A549 (cell line): ENCODE results near the gene CENPK. TPM values are rescaled to one million over a fixed set of nuclear protein-coding genes. Genes with fewer than 3 reads are reported as not detected.

Source experiments
- ATAC-seq, 2 experiments: fragments of 200-7000 bp in 1 of 2; fragments of >200 bp in 1 of 2; cut with Nextera tagmentation in 1 of 2; cut with Tn5 transposase in 1 of 2; 3 replicates each; pipeline versions ENCODE4 v1.8.0 to v1.9.1; 2018 to 2020; ENCODE audit warnings: mild to moderate bottlenecking in 1 of 2, moderate library complexity in 1 of 2
- CTCF ChIA-PET: fragments of 300-600 bp; sonication (Branson Sonifier 250); formaldehyde crosslinking; extraction: SDS; loops from one replicate; lab custom pipeline; 2021; ENCODE audit warnings: antibody characterized with exemption, inconsistent platforms; lab: Yijun Ruan, JAX
- POLR2A ChIA-PET: fragments of 350-600 bp; formaldehyde crosslinking; extraction: SDS; loops from one replicate; lab custom pipeline; 2021; ENCODE audit warnings: antibody characterized with exemption, inconsistent platforms; lab: Yijun Ruan, JAX
- DNase-seq, 2 experiments: peaks; one replicate each; pipeline versions ENCODE4 v3.0.0 to v3.0.0-alpha.2; 2011 to 2016; ENCODE audit warnings: low read depth in 1 of 2, low spot score in 1 of 2
- FAIRE-seq: peaks from 2 replicates; lab custom pipeline; 2011; peaks lifted over from hg19 to GRCh38; lab: Jason Lieb, UNC
- H3K27ac ChIP-seq, 2 experiments: fragments of >200 bp; sonication (Bioruptor Twin); formaldehyde crosslinking; 3 replicates each; pipeline ENCODE4 v1.5.1; 2016 to 2017
- H3K4me1 ChIP-seq: fragments of >200 bp; sonication (Bioruptor Twin); formaldehyde crosslinking; 3 replicates; pipeline ENCODE4 v1.6.1; 2016
- H3K4me2 ChIP-seq: fragments of >200 bp; sonication (Bioruptor Twin); formaldehyde crosslinking; 3 replicates; pipeline ENCODE4 v1.6.1; 2016
- H3K4me3 ChIP-seq: fragments of >200 bp; sonication (Bioruptor Twin); formaldehyde crosslinking; 3 replicates; pipeline ENCODE4 v1.5.1; 2016
- H3K9me3 ChIP-seq: fragments of >200 bp; sonication (Bioruptor Twin); formaldehyde crosslinking; 3 replicates; pipeline ENCODE4 v1.6.1; 2016
- BHLHE40 ChIP-seq: IDR thresholded peaks from 2 replicates; pipeline ENCODE4 v1.6.1; 2012; ENCODE audit warnings: low read depth, low read length, inconsistent platforms
- CTCF ChIP-seq: fragments of >200 bp; sonication (Bioruptor Twin); formaldehyde crosslinking; IDR thresholded peaks from 3 replicates; pipeline ENCODE4 v1.5.1; 2016
- EP300 ChIP-seq, 2 experiments: fragments of >200 bp; sonication (Bioruptor Twin); formaldehyde crosslinking; IDR thresholded peaks; 2 replicates in 1 of 2; 3 replicates in 1 of 2; pipeline ENCODE4 v1.6.1; 2016 to 2017
- HDAC2 ChIP-seq: fragments of 200-600 bp; sonication (generic); IDR thresholded peaks from 2 replicates; pipeline ENCODE4 v1.6.1; 2016
- HMGXB4 ChIP-seq: fragments of 250-450 bp; sonication (Bioruptor Pico); IDR thresholded peaks from 2 replicates; pipeline ENCODE4 v1.5.0; 2021; ENCODE audit warnings: mild to moderate bottlenecking, moderate library complexity, borderline replicate concordance
- HOXA7 ChIP-seq: fragments of 250-450 bp; sonication (Bioruptor Pico); IDR thresholded peaks from 2 replicates; pipeline ENCODE4 v1.5.0; 2020; ENCODE audit warnings: mild to moderate bottlenecking, moderate library complexity
- HOXB5 ChIP-seq: fragments of 250-450 bp; sonication (Bioruptor Pico); IDR thresholded peaks from 2 replicates; pipeline ENCODE4 v1.5.0; 2020; ENCODE audit warnings: mild to moderate bottlenecking, moderate library complexity
- JUN ChIP-seq, 2 experiments: fragments of >200 bp; sonication (Bioruptor Twin); formaldehyde crosslinking; IDR thresholded peaks; 2 replicates in 1 of 2; 3 replicates in 1 of 2; pipeline ENCODE4 v1.6.1; 2016 to 2017
- JUNB ChIP-seq: fragments of >200 bp; sonication (Bioruptor Twin); formaldehyde crosslinking; IDR thresholded peaks from 2 replicates; pipeline ENCODE4 v1.6.1; 2016
- KDM1A ChIP-seq: fragments of 200-600 bp; sonication (generic); IDR thresholded peaks from 2 replicates; pipeline ENCODE4 v1.6.1; 2016; ENCODE audit warnings: low read depth, mild to moderate bottlenecking
- MAX ChIP-seq: IDR thresholded peaks from 2 replicates; pipeline ENCODE4 v1.6.1; 2012
- MAZ ChIP-seq: fragments of 150-350 bp; IDR thresholded peaks from 2 replicates; pipeline ENCODE4 v1.6.1; 2014; ENCODE audit warnings: antibody characterized with exemption, low read depth, low read length, borderline replicate concordance
- MYC ChIP-seq: IDR thresholded peaks from 2 replicates; pipeline ENCODE4 v1.6.1; 2012; ENCODE audit warnings: mild to moderate bottlenecking, inconsistent platforms, low read length, improper control_type of control experiment, borderline replicate concordance
- NR3C1 ChIP-seq: fragments of >200 bp; sonication (Bioruptor Twin); formaldehyde crosslinking; IDR thresholded peaks from 3 replicates; pipeline ENCODE4 v1.6.1; 2017
- PBX3 ChIP-seq: IDR thresholded peaks from 2 replicates; pipeline ENCODE4 v1.6.1; 2012
- PHF8 ChIP-seq: fragments of 200-600 bp; sonication (generic); IDR thresholded peaks from 2 replicates; pipeline ENCODE4 v1.6.1; 2016; ENCODE audit warnings: low read depth, mild to moderate bottlenecking, antibody characterized with exemption, moderate library complexity, borderline replicate concordance
- POLR2AphosphoS2 ChIP-seq: conservative IDR thresholded peaks from 2 replicates; pipeline ENCODE4 v1.6.1; 2012; ENCODE audit warnings: low read length, improper control_type of control experiment, inconsistent platforms
- RAD21 ChIP-seq, 2 experiments: fragments of >200 bp in 1 of 2; sonication (Bioruptor Twin) in 1 of 2; formaldehyde crosslinking in 1 of 2; IDR thresholded peaks in 1 of 2; conservative IDR thresholded peaks in 1 of 2; 2 replicates in 1 of 2; 3 replicates in 1 of 2; pipeline ENCODE4 v1.6.1; 2012 to 2018; ENCODE audit warnings: inconsistent platforms in 1 of 2
- RCOR1 ChIP-seq: fragments of 150-350 bp; IDR thresholded peaks from 2 replicates; pipeline ENCODE4 v1.6.1; 2014; ENCODE audit warnings: antibody characterized with exemption, low read length, low read depth
- REST ChIP-seq: fragments of 200-600 bp; sonication (generic); IDR thresholded peaks from 2 replicates; pipeline ENCODE4 v1.6.1; 2016; ENCODE audit warnings: antibody characterized with exemption, mild to moderate bottlenecking, moderate library complexity
- RFX5 ChIP-seq: fragments of 450-650 bp; IDR thresholded peaks from 2 replicates; pipeline ENCODE4 v1.7.1; 2014; ENCODE audit warnings: antibody characterized with exemption, mild to moderate bottlenecking, moderate library complexity
- SMC3 ChIP-seq: fragments of >200 bp; sonication (Bioruptor Twin); formaldehyde crosslinking; IDR thresholded peaks from 3 replicates; pipeline ENCODE4 v1.6.1; 2018; ENCODE audit warnings: inconsistent platforms
- USF2 ChIP-seq: fragments of 450-650 bp; IDR thresholded peaks from 2 replicates; pipeline ENCODE4 v1.6.1; 2014; ENCODE audit warnings: antibody characterized with exemption
- WGBS: methylation state at CpG from one replicate; pipeline ENCODE4 v1.1.6; 2017; ENCODE audit errors: missing lambda C conversion rate; 5-methylcytosine and 5-hydroxymethylcytosine counted together
- polyA plus RNA-seq, 4 experiments: library from polyadenylated mRNA; depleted of rRNA in 3 of 4; stranded (reverse); fragments of >200 nt; fragmentation: RNase III in 1 of 4; extraction: RNeasy Plus Mini Kit Qiagen cat#74134 plus additional on column Dnase treatment in 1 of 4; gene quantifications; 2 replicates in 3 of 4; 3 replicates in 1 of 4; pipeline ENCODE4 v1.2.3, GENCODE V29; 2011 to 2017

The CENPK gene
- polyA plus RNA-seq, 2 of the 4 experiments (the other 2 are of a cell fraction): 71.2 to 72.7 TPM

- Histone ChIP-seq H3K4me2 (peak within 1 kb of the TSS; percentile 100), H3K27ac (peak within 1 kb of the TSS; percentile 42 to 78; a peak in 5 of 6 replicates), H3K4me3 (peak within 1 kb of the TSS; percentile 65), H3K4me1 (peaks cover 22% of the 10 kb centered on the region; the same call in 2 of the 3 replicates), H3K9me3 (no peaks in the 10 kb centered on the region)
- ChIA-PET POLR2A (interaction anchor here (0.7 to 4.4 kb wide), 4 partner anchors 204 to 671 kb away, joined by 3 to 22 read pairs (median 4); no protein-coding TSS in a partner anchor), CTCF (interaction anchor here (0.8 to 5.1 kb wide), 6 partner anchors 380 to 846 kb away, joined by 3 to 41 read pairs (median 4); no protein-coding TSS in a partner anchor)
- FAIRE-seq (peak; percentile 23), ATAC-seq (peak; percentile 87), DNase-seq (peak; percentile 47 to 68)
- TF ChIP-seq MAX (peak; percentile 61), USF2 (peak; percentile 86), POLR2AphosphoS2 (no peak), MYC (0 out of 2 replicates have a peak, but pooled peaks have one; percentile 62), PBX3 (no peak), JUN (IDR thresholded peaks at IDR 0.05) (peak in 1 of 2 experiments; percentile 36; a peak in 1 of 5 replicates), BHLHE40 (peak; percentile 72)
- 3% methylated on average over 12 of the region's 12 CpGs for WGBS
Measured at GRCh38 chr5:65481635-65482295, 81.2 kb downstream of the CENPK start, which contains the start of gene ADAMTS6. Gene ADAMTS6 (minus strand): TSS chr5:65481920. CDS start chr5:65473673, 8,247 bp downstream.

GRCh38 chr5:65481171-65481581 lies 81.8 kb downstream of the CENPK start:
- 2% methylated on average over 7 of the region's 7 CpGs for WGBS

More at GRCh38 chr5:65481171-65481581, 81.8 kb downstream of the CENPK start:
- no peak for TF ChIP-seq JUNB
- no peak for TF ChIP-seq CTCF
- no peak for TF ChIP-seq EP300 (IDR thresholded peaks at IDR 0.05)
- no peak for TF ChIP-seq MAZ
- no peak for TF ChIP-seq HOXA7 (CRISPR knock-in tag)
- no peak for TF ChIP-seq RCOR1
- no peak for TF ChIP-seq HOXB5
- no peak for TF ChIP-seq MAX
- TF ChIP-seq RAD21 (conservative IDR thresholded peaks at IDR 0.05 in 1 of 2, IDR thresholded peaks at IDR 0.05 in 1 of 2): no peak
- TF ChIP-seq HDAC2: no peak
- no peak for TF ChIP-seq NR3C1
- no peak for TF ChIP-seq RFX5
- no peak for TF ChIP-seq HMGXB4 (CRISPR knock-in tag)
- no peak for TF ChIP-seq REST
- no peak for TF ChIP-seq PBX3
- TF ChIP-seq KDM1A: no peak
- no peak for TF ChIP-seq SMC3
- no peak for TF ChIP-seq PHF8
- TF ChIP-seq, all 56 proteins: peak for 0
- H3K4me2 ChIP-seq: peak overlapping the region; percentile 100
- no peak for FAIRE-seq
- no peak for DNase-seq
- peak in 1 of 2 experiments; percentile 49; a peak in 3 of 6 replicates for ATAC-seq
- CTCF ChIA-PET: interaction anchor here (0.8 to 5.1 kb wide), 6 partner anchors 22 to 846 kb away, joined by 3 to 41 read pairs (median 4); no protein-coding TSS in a partner anchor
- H3K4me1 ChIP-seq: peaks cover 22% of the 10 kb centered on the region; the same call in 2 of the 3 replicates
- H3K4me3 ChIP-seq: peak overlapping the region; percentile 65
- peak overlapping the region; percentile 37 to 43; a peak in 2 of 6 replicates for H3K27ac ChIP-seq
- H3K9me3 ChIP-seq: no peaks in the 10 kb centered on the region
- POLR2A ChIA-PET: interaction anchor here (0.9 to 4.4 kb wide), 3 partner anchors 378 to 670 kb away, joined by 4 to 22 read pairs (median 4); no protein-coding TSS in a partner anchor
